Stimulated activated naive CD8-positive, alpha-beta T cell treated with anti-CD3 and anti-CD28 coated beads, Interleukin-15, Interleukin-2, amounts not matched to agents 100 ng/mL and 50 ng/mL, for 24 hours (primary cell): ENCODE results near the gene SLIT3.
A peak's percentile ranks its signal among the peaks of the same experiment; 100 is the strongest.

Experiments used
- H3K27ac Mint-ChIP-seq: one replicate; pipeline ENCODE4 v1.8.0; 2021; ENCODE audit warnings: mild to moderate bottlenecking, mixed read lengths
- H3K27me3 Mint-ChIP-seq: one replicate; pipeline ENCODE4 v1.8.0; 2021; ENCODE audit warnings: mixed read lengths
- H3K36me3 Mint-ChIP-seq: one replicate; pipeline ENCODE4 v1.8.0; 2021; ENCODE audit warnings: low read depth, mixed read lengths
- H3K4me1 Mint-ChIP-seq: one replicate; pipeline ENCODE4 v1.8.0; 2021; ENCODE audit warnings: low read depth, mixed read lengths
- H3K4me3 Mint-ChIP-seq: one replicate; pipeline ENCODE4 v1.8.0; 2021; ENCODE audit warnings: mild to moderate bottlenecking, mixed read lengths
- H3K9me3 Mint-ChIP-seq: one replicate; pipeline ENCODE4 v1.8.0; 2021; ENCODE audit warnings: mixed read lengths

The SLIT3 gene

GRCh38 chr5:168858371-168858770 is 442.6 kb downstream of the SLIT3 start:
- no peaks in the 10 kb centered on the region for H3K36me3 Mint-ChIP-seq
- H3K9me3 Mint-ChIP-seq: no peaks in the 10 kb centered on the region
- H3K4me3 Mint-ChIP-seq: no peak overlapping the region
- no peak overlapping the region for H3K27ac Mint-ChIP-seq
- no peaks in the 10 kb centered on the region for H3K4me1 Mint-ChIP-seq
- H3K27me3 Mint-ChIP-seq: peaks cover 11% of the 10 kb centered on the region

- Mint-ChIP-seq H3K27ac (no peak overlapping the region), H3K4me3 (no peak overlapping the region), H3K9me3 (no peaks in the 10 kb centered on the region), H3K27me3 (peaks cover 28% of the 10 kb centered on the region), H3K4me1 (peaks cover 14% of the 10 kb centered on the region), H3K36me3 (no peaks in the 10 kb centered on the region)
Measured at GRCh38 chr5:168853972-168854371, 447.0 kb downstream of the SLIT3 start.

- Mint-ChIP-seq H3K4me1 (peaks cover 14% of the 10 kb centered on the region), H3K9me3 (no peaks in the 10 kb centered on the region), H3K27ac (peak overlapping the region; percentile 54)
Measured at GRCh38 chr5:168852329-168852728, 448.6 kb downstream of the SLIT3 start.

GRCh38 chr5:168851902-168852321 is 449.0 kb downstream of the SLIT3 start:
- Mint-ChIP-seq H3K36me3 (no peaks in the 10 kb centered on the region), H3K4me3 (no peak overlapping the region), H3K4me1 (peaks cover 14% of the 10 kb centered on the region), H3K9me3 (no peaks in the 10 kb centered on the region), H3K27ac (peak overlapping the region; percentile 54), H3K27me3 (peaks cover 28% of the 10 kb centered on the region)

More at GRCh38 chr5:168852329-168852728, 448.6 kb downstream of the SLIT3 start:
- no peak overlapping the region for H3K4me3 Mint-ChIP-seq
- H3K36me3 Mint-ChIP-seq: no peaks in the 10 kb centered on the region
- H3K27me3 Mint-ChIP-seq: peaks cover 28% of the 10 kb centered on the region

- H3K27ac Mint-ChIP-seq: no peak overlapping the region
- no peaks in the 10 kb centered on the region for H3K9me3 Mint-ChIP-seq
- H3K4me3 Mint-ChIP-seq: no peak overlapping the region
- peaks cover 28% of the 10 kb centered on the region for H3K27me3 Mint-ChIP-seq
- no peaks in the 10 kb centered on the region for H3K36me3 Mint-ChIP-seq
- H3K4me1 Mint-ChIP-seq: peaks cover 14% of the 10 kb centered on the region
Measured at GRCh38 chr5:168850683-168851082, 450.3 kb downstream of the SLIT3 start.

GRCh38 chr5:168848569-168848968 is 452.4 kb downstream of the SLIT3 start:
- Mint-ChIP-seq H3K27ac (no peak overlapping the region), H3K9me3 (no peaks in the 10 kb centered on the region), H3K36me3 (no peaks in the 10 kb centered on the region), H3K4me3 (no peak overlapping the region), H3K27me3 (peaks cover 35% of the 10 kb centered on the region), H3K4me1 (peaks cover 14% of the 10 kb centered on the region)

GRCh38 chr5:168847511-168848073 is 453.3 kb downstream of the SLIT3 start:
- Mint-ChIP-seq H3K4me3 (no peak overlapping the region), H3K36me3 (no peaks in the 10 kb centered on the region), H3K9me3 (no peaks in the 10 kb centered on the region), H3K27ac (no peak overlapping the region), H3K27me3 (peaks cover 30% of the 10 kb centered on the region), H3K4me1 (peaks cover 14% of the 10 kb centered on the region)

GRCh38 chr5:168844922-168845296 is 456.0 kb downstream of the SLIT3 start:
- H3K4me3 Mint-ChIP-seq: no peak overlapping the region

GRCh38 chr5:168844016-168844921 is 456.7 kb downstream of the SLIT3 start:
- H3K4me3 Mint-ChIP-seq: no peak overlapping the region
- peak overlapping the region; percentile 16 for H3K27ac Mint-ChIP-seq
- peaks cover 11% of the 10 kb centered on the region for H3K4me1 Mint-ChIP-seq
- peaks cover 21% of the 10 kb centered on the region for H3K27me3 Mint-ChIP-seq
- H3K9me3 Mint-ChIP-seq: no peaks in the 10 kb centered on the region
- no peaks in the 10 kb centered on the region for H3K36me3 Mint-ChIP-seq

More at GRCh38 chr5:168844922-168845296, 456.0 kb downstream of the SLIT3 start:
- Mint-ChIP-seq H3K36me3 (no peaks in the 10 kb centered on the region), H3K27ac (no peak overlapping the region), H3K27me3 (peaks cover 21% of the 10 kb centered on the region), H3K9me3 (no peaks in the 10 kb centered on the region), H3K4me1 (peaks cover 11% of the 10 kb centered on the region)

GRCh38 chr5:168843277-168844015 is 457.5 kb downstream of the SLIT3 start:
- H3K27me3 Mint-ChIP-seq: peaks cover 21% of the 10 kb centered on the region
- no peak overlapping the region for H3K27ac Mint-ChIP-seq
- no peak overlapping the region for H3K4me3 Mint-ChIP-seq
- H3K9me3 Mint-ChIP-seq: no peaks in the 10 kb centered on the region
- H3K4me1 Mint-ChIP-seq: peaks cover 15% of the 10 kb centered on the region
- no peaks in the 10 kb centered on the region for H3K36me3 Mint-ChIP-seq

GRCh38 chr5:168842571-168843205 is 458.3 kb downstream of the SLIT3 start:
- no peaks in the 10 kb centered on the region for H3K36me3 Mint-ChIP-seq
- peaks cover 21% of the 10 kb centered on the region for H3K4me1 Mint-ChIP-seq
- no peaks in the 10 kb centered on the region for H3K9me3 Mint-ChIP-seq
- H3K4me3 Mint-ChIP-seq: no peak overlapping the region
- H3K27ac Mint-ChIP-seq: no peak overlapping the region
- H3K27me3 Mint-ChIP-seq: peaks cover 21% of the 10 kb centered on the region

- H3K9me3 Mint-ChIP-seq: no peaks in the 10 kb centered on the region
- H3K27ac Mint-ChIP-seq: peak overlapping the region; percentile 95
- no peak overlapping the region for H3K4me3 Mint-ChIP-seq
- peaks cover 40% of the 10 kb centered on the region for H3K4me1 Mint-ChIP-seq
- no peaks in the 10 kb centered on the region for H3K36me3 Mint-ChIP-seq
- peaks cover 25% of the 10 kb centered on the region for H3K27me3 Mint-ChIP-seq
Measured at GRCh38 chr5:168837852-168838251, 463.1 kb downstream of the SLIT3 start.

GRCh38 chr5:168836603-168837231 is 464.2 kb downstream of the SLIT3 start:
- H3K4me1 Mint-ChIP-seq: peaks cover 40% of the 10 kb centered on the region

GRCh38 chr5:168833936-168834335 is 467.0 kb downstream of the SLIT3 start:
- no peaks in the 10 kb centered on the region for H3K9me3 Mint-ChIP-seq
- peaks cover 29% of the 10 kb centered on the region for H3K4me1 Mint-ChIP-seq
- no peak overlapping the region for H3K27ac Mint-ChIP-seq
- H3K4me3 Mint-ChIP-seq: no peak overlapping the region
- peaks cover 23% of the 10 kb centered on the region for H3K27me3 Mint-ChIP-seq
- no peaks in the 10 kb centered on the region for H3K36me3 Mint-ChIP-seq

More at GRCh38 chr5:168836603-168837231, 464.2 kb downstream of the SLIT3 start:
- H3K27ac Mint-ChIP-seq: peak overlapping the region; percentile 95
- H3K9me3 Mint-ChIP-seq: no peaks in the 10 kb centered on the region
- no peaks in the 10 kb centered on the region for H3K36me3 Mint-ChIP-seq
- peaks cover 21% of the 10 kb centered on the region for H3K27me3 Mint-ChIP-seq
- H3K4me3 Mint-ChIP-seq: peak overlapping the region; percentile 36
